Left colon (tissue), 2 donors: ENCODE results near the gene CNNM1. TPM values are rescaled to one million over a fixed set of nuclear protein-coding genes. Genes with fewer than 3 reads are reported as not detected.
A peak's percentile ranks its signal among the peaks of the same experiment; 100 is the strongest.

Experiments
- ATAC-seq: fragments of 200-7000 bp; cut with Tn5 transposase; one replicate; pipeline ENCODE4 v1.9.1; 2020; ENCODE audit warnings: mild to moderate bottlenecking, moderate library complexity
- DNase-seq, 2 donors: peaks; one replicate each; pipeline ENCODE4 v3.0.0-alpha.2; 2020
- intact Hi-C, 2 donors: fragments of 100-400 bp; cut with DNase I in 1 of 2; cut with micrococcal nuclease in 1 of 2; formaldehyde crosslinking; loops; one replicate each; pipeline versions ENCODE4 v1.11.2 to v1.14.0; 2022; cut with DNase I, micrococcal nuclease
- total RNA-seq, 2 donors: library from RNA; stranded (reverse); fragmentation: NEBNext Ultra II Directional; extraction: Animal tissue kit (Norgen Biotek cat#: 25700); gene quantifications; one replicate each; pipeline ENCODE4 v1.2.1, GENCODE V29; 2021
- donor health status: DM: no; HTN: no; CAD: no.
- donor health status: DM: yes; HTN: yes; CAD: no.

The CNNM1 gene
- total RNA-seq, 2 donors from 2014 or later: 0.24 to 0.36 TPM

DNA sequence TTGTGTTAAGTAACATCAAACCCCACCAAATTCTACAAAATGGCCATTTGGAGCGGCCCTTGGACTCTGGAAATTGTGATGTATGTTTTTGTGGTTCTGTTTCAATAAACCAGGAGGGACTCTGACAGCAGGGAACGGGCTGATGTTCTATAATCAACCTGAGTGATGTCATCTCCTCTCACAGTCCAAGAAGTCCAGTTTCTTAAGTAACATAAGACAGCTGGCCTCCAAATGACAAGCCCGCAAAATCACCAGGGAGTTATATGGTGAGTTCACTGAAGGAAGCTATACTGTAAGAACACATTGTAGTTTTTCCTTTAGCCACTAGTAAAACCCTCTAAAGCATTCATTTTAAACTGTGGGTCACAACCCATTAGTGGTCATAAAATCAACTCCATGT is 67.3 kb downstream of the CNNM1 start:
- ATAC-seq (no peak), DNase-seq (no peak)
- intact Hi-C loops: loop anchor here in 1 of 2 donors (10.0 kb wide), 1 partner anchor 218 kb away; no protein-coding TSS in a partner anchor

DNA sequence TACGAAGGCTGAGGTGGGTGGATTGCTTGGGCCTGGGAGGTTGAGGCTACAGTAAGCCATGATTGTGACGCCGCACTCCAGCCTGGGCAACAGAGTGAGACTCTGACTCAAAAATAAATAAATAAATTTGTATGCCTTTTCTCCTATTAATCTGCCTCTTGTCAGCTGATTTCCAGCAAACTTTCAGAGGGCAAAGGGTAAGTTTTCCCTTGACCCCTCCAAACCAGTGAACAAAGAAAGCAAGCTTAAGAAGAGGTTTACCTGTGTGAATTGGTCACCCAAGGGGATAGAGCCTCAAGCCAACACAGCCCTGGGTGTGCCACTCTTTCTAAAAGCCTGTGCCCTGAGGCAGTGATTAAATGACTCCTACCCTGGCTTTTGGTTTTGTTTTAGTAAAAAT is 70.5 kb downstream of the CNNM1 start:
- ATAC-seq: no peak

DNA sequence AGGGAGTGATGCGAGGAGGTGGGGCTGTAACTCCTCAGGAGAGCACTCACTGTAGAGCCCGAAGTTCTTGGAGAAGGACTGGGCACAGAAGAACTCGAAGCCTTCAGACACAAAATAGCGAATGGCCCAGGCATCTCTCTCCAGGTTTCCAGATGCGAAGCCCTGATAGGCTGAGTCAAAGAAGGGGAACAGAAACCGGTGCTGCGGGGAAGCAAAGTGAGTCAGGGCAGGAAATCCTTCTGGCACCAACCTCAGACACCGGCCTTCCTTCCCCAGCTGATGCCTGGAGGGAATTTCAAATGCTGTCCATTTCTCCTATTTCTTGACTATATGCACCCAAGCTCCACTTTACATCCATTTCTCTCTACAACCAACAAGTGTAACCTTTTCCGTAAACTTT is 74.5 kb downstream of the CNNM1 start:
- no peak for DNase-seq
- intact Hi-C loops: no loop called here
- no peak for ATAC-seq

More for the DNA sequence above, 70.5 kb downstream of the CNNM1 start:
- intact Hi-C loops: loop anchor here in 1 of 2 donors (10.0 kb wide), 1 partner anchor 215 kb away; no protein-coding TSS in a partner anchor
- DNase-seq: no peak

DNA sequence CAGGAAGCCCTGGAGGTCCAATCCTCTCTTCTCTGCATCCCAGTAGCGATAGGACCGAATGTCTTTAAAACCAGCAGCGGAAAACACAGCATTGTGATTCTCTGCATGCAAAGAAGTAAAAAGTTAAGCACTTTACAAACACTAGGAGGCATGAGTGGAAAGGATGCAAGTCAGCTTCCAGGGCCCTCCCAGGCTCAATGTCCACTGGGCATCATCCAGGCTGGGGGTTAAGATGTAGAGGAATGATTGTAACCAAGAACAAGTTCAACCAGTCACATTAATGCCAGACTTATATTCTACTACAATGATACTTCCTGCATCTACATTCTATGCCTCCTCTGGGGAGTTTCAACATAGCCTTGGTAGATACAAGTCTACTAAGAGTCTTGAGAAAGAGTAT is 77.0 kb downstream of the CNNM1 start:
- intact Hi-C loops: no loop called here
- no peak for DNase-seq
- ATAC-seq: peak; percentile 45

DNA sequence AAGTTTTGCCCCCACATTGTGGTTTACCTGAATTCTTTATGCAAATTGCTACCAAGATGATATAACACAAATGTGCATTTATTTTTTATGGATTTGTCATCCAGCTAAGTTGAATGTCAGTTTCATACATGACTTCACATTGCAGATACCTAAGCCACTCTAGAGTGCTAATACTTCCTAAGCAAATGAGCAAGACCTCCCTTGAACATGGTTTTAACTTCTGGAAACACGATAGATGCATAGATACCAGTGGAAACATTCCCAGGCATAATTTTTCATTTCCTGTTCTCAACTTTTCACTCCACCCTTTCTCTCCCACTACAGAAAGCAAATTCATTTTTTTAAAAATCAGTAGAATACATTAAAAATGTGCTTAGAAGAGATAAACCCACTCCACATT is 81.0 kb downstream of the CNNM1 start:
- ATAC-seq: no peak

DNA sequence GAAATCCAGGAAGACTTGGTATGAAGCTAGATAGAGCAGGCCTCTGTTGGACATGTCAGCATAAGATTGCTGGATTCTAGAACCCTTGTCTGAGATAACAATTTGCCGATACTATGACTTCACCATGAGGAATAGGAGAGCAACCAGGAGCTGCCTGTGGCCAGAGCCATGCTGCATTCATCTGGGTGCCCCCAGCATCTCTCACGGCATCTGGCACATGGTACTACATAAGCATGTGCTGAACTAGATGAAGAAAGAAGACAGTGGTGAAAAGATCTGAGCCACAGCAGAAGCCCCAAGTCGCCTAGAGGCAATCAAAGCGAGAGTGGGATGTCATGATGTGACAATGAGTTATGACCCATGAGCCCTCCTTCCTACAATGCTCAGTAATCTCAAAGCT is 81.7 kb downstream of the CNNM1 start:
- DNase-seq: no peak

More for the DNA sequence above, 81.0 kb downstream of the CNNM1 start:
- no peak for DNase-seq
- intact Hi-C loops: no loop called here

DNA sequence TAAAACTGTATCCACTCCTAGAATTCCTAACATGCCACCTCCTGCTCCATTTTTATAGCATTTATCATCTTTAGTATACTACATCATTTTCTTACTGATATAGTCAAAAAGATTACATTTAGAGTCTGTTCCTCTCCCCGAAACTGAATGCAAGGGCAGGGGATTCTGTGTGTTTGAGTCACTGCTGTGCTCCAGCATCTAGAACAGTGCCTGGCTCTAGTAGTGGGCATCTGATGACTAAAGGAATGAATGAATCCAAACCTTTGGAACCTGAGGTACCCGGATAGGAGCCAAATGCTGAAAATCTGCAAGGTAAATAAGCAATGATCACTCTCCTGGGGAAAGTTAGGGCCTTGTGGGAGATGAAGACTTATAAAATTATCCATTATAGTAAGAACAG is 82.4 kb downstream of the CNNM1 start:
- ATAC-seq: no peak
- intact Hi-C loops: no loop called here
- DNase-seq: no peak

More for the DNA sequence above, 81.7 kb downstream of the CNNM1 start:
- intact Hi-C loops: no loop called here
- ATAC-seq: no peak

DNA sequence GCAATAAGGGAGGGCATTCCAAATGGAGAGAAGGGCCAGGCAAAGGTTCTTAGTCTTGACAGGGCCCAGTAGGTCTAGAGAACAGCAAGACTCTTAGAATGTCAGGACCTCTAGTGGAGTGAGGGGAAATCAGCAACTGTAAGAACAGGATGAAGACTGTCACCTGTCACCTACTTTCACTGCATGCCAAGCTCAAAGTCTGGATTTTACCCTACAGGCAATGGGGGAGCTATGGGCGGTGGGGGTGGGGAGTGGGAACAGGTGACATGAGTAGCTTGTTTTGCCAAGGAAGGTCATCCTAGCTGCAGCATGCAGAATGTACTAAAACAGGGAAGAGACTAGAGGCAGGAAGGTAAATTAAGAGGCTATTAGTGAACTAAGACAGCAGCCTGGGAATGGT is 82.9 kb downstream of the CNNM1 start:
- DNase-seq: peak in 1 of 2 donors; percentile 26
- intact Hi-C loops: no loop called here
- peak; percentile 96 for ATAC-seq

DNA sequence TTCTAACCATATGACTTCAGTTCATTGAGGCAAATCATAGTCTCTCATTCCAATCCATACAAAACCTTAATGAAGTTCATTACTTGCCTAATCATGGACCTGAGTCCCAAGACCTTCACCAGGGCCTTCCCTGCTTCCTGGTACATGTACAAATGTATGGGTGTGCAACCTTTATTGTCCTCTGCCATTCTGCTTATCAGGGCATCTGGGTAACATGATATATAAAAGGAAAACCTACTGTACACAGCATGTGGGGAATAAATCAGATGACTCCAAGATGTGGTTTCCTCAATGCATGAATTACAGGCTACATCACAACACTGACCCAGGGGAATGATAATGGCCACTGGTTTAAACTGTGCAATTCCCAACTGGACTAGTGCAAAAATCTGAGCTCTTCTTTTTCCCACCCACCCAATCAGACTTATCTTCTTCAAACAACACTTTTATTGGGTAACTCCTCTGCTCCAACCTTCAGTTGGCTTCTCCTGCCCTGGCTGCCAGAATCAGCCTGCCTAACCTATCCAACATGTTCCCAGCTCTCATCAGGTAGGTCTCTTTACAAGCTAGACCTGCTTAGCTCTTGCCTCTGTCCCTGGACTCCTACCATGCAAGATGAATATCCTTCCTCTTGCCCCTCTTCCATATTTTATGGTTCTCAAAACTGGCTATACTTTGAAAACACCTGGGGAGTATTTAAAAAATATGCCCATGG is 89.9 kb downstream of the CNNM1 start:
- intact Hi-C loops: no loop called here
- DNase-seq: no peak
- ATAC-seq: peak; percentile 85

DNA sequence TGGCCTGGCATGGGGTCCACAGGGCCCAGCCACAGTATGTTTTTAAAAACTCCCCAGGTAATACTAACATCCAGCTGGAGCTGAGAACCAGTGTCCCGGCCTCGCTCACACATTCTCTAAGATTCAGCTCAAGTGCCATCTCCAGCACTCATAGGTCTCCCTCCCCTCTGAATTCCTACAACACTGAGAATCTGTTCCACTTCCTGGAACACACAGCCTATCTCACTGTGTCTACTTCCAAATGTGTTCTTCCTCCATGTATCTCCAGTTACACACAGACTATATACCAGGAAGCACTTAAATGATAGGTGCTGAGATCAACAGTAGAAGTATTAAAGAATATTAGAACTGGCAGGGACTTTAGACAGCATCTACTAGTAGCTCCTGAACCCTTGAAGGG is 90.5 kb downstream of the CNNM1 start:
- DNase-seq: no peak
- intact Hi-C loops: no loop called here
- ATAC-seq: peak; percentile 55

DNA sequence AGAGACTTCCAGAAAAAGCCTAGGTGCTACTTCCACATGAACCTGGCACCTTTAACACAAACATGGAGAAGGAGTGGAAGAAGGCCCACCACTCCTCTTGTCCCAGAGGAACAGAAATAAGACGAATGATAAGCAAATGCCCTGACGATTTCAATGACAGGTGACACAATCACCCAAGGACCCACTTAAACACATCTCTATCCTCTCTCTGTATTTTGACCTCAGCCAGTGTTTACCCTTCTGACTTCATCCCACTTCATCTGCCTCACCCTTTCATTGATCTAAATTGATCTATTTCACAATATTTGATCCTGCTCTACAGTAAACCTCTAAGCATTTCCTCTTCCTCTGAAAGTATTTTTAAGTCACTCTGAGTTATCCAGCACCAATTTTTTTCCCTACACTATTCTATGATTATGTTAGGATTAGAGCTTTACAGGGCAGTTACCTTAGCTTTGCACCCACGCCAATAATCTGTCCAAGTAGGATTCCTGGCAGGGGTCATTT is 92.1 kb downstream of the CNNM1 start:
- DNase-seq (no peak), ATAC-seq (no peak)
- intact Hi-C loops: no loop called here

DNA sequence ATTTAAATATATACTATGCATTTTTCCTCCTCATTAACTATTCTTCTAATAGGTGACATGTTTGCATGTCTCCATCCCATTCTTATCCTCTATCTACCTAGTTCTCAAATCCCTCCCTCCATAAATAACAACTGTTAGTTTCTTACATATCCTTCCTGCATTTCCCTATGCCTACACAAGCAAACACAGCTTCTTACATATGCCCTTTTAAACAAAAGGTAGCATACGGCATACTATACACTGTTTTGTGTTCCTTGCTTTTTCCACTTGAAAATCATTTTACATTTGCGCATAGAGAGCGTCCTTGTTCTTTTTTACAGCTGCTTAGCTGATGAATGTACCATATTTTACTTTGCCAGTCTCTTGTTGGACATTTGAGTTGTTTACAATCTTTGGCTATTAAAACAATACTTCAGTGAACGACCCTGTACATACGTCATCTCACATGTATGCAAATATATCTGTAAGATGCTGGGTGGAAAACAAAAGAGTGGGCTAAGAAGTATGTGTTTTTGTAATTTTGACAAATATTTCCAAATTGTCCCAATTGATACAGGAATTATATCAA is 93.5 kb downstream of the CNNM1 start:
- intact Hi-C loops: no loop called here
- DNase-seq (no peak), ATAC-seq (no peak)

DNA sequence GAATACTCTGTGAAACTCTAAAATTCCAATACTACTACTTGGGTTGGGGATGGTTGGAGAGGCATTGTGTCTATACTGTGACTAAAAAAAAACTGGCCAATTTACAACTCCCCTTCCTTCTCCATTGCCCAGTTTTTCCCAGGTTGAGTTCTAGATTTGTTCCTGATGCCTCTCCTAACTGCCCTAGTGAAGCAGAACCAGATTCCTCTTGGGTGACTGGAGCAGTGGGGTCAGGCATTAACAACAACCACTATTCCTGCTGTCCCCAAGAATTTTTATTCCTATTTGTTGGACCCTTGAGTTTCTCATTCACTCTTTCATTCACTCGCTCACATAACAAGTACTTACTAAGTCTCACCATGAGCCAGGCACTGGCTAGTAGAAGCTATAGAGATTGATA is 95.5 kb downstream of the CNNM1 start:
- ATAC-seq (no peak), DNase-seq (no peak)
- intact Hi-C loops: no loop called here

DNA sequence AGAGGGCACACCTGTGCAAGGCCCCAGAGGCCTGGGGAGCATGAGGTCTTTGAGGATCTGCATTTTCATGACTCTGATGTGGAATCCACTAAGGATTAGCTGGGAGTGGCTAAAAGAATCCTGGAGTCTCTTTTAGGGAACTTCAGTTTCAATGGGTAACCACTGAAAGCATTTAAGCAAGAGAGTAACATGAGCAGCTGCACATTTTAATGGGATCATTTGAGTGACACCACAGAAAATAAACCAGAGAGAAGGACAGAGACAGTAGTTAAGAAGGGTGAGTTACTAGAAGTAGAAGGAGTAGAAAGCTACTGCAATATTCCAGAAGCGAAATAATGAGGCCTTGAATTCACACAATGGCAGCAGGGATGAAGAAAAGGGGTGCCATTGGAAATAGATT is 96.0 kb downstream of the CNNM1 start:
- intact Hi-C loops: no loop called here
- no peak for ATAC-seq
- no peak for DNase-seq

DNA sequence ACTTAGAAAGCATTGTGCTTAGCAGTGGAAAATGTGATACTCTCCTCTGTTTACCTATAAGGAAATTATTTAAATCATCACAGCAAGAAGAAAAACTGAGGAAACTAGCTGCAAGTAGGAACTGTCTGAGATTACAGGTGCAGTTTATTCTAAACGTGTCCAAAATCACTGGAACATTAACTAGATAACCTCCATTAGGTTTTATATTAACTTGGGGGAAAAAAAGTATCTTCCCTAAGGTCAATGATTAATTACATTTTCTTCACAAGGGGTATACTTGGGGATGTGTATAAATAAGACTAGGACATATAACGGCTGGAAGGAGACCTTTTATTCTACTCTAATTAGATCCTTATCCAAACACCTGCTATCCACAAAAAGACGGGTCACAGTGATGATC is 97.5 kb downstream of the CNNM1 start:
- intact Hi-C loops: no loop called here
- ATAC-seq (no peak), DNase-seq (no peak)

DNA sequence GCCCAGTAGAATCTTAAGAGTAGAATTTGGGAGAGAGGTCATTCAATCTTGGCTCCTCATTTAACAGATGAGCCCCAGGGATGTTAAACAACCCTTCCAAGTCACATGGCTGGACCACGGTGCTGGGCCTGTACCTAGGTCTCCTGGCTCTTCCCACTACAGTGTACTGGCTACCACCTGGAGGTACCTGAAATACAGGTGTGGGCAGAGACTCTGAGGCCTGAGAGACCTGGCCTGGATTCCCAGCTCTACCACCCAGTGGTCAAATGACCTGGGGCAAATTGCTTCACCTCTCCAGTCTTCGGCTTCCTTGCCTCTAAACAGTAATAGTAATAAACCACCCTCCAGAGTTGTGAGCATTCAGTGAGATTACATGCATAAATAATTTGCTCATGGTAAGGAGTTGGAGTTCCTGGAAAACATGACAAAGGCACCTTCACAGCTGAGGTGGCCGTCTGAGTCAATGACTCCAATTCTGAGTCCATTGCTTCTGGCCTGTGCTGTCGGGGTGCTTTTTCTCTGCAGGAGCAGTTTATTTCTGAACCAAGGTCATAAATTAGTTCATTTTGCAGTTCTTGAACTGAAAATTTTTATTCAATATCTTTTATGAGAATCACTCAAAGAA is 98.5 kb downstream of the CNNM1 start:
- no peak for DNase-seq
- no peak for ATAC-seq
- intact Hi-C loops: no loop called here

DNA sequence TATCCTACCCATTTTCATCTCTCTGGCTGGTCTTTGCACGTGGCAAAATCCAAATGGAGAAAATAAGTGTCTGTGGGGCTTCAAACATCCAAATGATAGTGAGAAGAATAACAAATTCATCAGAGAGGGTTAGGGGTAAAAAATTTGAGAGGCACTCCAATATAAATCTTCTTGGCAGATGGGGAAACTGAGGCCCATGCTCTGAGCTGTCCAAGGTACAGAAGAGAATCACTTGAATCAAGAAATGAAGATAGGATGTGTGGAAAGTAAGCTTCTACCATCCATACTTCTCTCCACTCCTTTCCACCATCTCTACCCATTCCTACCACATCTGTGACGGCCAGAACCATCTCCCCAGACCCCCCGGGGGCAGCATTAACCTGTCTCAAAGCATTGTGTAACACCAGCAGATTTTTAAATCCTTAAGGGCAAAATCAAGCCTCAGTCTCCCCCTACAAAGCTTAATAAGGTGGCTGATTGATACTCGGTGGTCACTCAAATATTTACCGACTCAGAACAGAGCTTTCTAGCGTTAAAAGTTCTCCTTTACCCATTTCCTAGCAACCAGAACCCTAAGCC is 100.5 kb downstream of the CNNM1 start:
- intact Hi-C loops: loop anchor here (5.0 to 10.0 kb wide), 3 partner anchors 105 to 188 kb away; partner anchors contain the start of gene NKX2-3 (in 1 of the 2)
- DNase-seq: no peak
- ATAC-seq: no peak

DNA sequence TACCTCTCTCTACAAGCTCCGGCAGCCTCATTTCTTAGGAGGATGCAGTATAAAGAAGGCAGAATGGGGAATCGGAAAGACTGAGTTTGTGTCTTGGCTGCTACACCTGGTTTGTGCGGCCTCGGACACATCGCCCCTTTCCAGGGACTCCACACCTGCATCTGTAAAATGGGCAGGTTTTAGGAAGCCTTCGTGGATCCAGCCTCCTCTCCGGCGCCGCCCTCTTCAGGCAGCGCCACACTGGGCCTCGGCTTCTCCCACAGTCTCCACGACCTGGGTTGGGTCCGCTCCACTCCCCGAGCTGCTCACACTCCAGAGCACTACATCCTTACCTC is 100.9 kb downstream of the CNNM1 start:
- intact Hi-C loops: loop anchor here (5.0 to 10.0 kb wide), 3 partner anchors 105 to 187 kb away; partner anchors contain the start of gene NKX2-3 (in 1 of the 2)

DNA sequence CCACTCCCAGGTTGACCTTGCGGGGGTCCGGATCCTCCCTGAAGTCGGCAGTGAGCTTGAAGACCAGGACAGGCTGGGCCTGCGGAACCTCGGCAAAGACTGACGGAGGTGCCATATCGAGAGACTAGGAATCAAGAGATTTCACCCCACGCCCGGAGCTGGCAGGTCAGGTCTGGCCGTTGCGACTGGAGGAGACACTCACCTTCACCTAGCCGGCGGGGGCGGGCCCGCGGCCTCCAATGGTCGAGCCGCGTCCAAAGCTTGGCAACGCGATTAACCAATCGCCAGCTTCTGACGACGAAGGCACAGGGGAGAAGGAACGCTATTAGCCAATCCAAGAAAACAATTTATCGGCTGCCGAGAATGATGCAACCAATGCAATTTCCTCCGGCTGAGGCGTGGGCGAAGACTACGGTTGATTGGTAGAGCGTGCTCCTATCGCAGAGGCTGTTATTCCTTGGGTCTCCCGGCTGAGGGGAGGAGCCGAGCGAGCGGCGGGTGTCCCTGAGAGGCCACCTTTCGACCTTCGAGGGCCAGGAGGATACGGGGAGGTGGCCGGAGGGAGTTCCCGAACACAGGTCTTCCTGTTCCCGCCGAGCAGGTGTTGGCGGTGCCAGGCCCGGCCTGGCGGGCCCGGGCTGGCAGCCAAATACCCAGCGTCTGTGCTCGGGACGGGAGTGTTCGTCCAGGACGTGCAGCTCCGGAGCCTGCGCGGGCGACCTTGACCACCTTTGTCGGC is 101.5 kb downstream of the CNNM1 start, which contains the start of gene GOT1:
GOT1 (minus strand) TSS at position 174 of the 739 bp plus-strand sequence; CDS start at position 115, 59 bp downstream.
- intact Hi-C loops: loop anchor here (5.0 to 10.0 kb wide), 3 partner anchors 104 to 187 kb away; partner anchors contain the start of gene NKX2-3 (in 1 of the 2)
- ATAC-seq (peak; percentile 92), DNase-seq (peak; percentile 95 to 99)

More for the DNA sequence above, 100.9 kb downstream of the CNNM1 start:
- DNase-seq (no peak), ATAC-seq (peak; percentile 38)
